Measurements from ENCODE around the gene MAMLD1.

- TF ChIP-seq EZH2 (IDR thresholded peaks at IDR 0.05; ENCODE audit: borderline replicate concordance, low read length) (no peak), CTCF (IDR thresholded peaks at IDR 0.05; ENCODE audit: low read length) (no peak)
Measured at GRCh38 chrX:150372280-150372679, 9.2 kb downstream of the MAMLD1 start.

Measured in OCI-LY1 (cell line).